H9 (cell line): ENCODE results near the gene TSPYL2. TPM values are rescaled to one million over a fixed set of nuclear protein-coding genes. Genes with fewer than 3 reads are reported as not detected.

ENCODE experiments used
- DNase-seq: peaks from one replicate; pipeline ENCODE4 v3.0.0-alpha.2; 2017
- H2AFZ ChIP-seq: one replicate; pipeline ENCODE4 v1.6.1; 2013; ENCODE audit warnings: mild to moderate bottlenecking, low read length, control low read depth, moderate library complexity
- H2AK5ac ChIP-seq: 2 replicates; pipeline ENCODE4 v1.6.1; 2013; ENCODE audit warnings: low read length, control low read depth, mixed read lengths; ENCODE audit not compliant: insufficient read length
- H2BK120ac ChIP-seq: one replicate; pipeline ENCODE4 v1.6.1; 2013; ENCODE audit warnings: low read depth, mild to moderate bottlenecking, low read length, control low read depth, inconsistent platforms; ENCODE audit not compliant: poor library complexity, severe bottlenecking
- H2BK12ac ChIP-seq: 2 replicates; pipeline ENCODE4 v1.6.1; 2013; ENCODE audit warnings: low read length, control low read depth, mixed read lengths, low read depth; ENCODE audit not compliant: insufficient read length
- H2BK15ac ChIP-seq: 2 replicates; pipeline ENCODE4 v1.6.1; 2013; ENCODE audit warnings: low read depth, low read length, control low read depth
- H2BK20ac ChIP-seq: one replicate; pipeline ENCODE4 v1.6.1; 2013; ENCODE audit warnings: low read depth, mild to moderate bottlenecking, low read length, control low read depth, inconsistent platforms; ENCODE audit not compliant: poor library complexity, severe bottlenecking
- H2BK5ac ChIP-seq: 2 replicates; pipeline ENCODE4 v1.6.1; 2013; ENCODE audit warnings: low read length, control low read depth, mixed read lengths; ENCODE audit not compliant: insufficient read length
- H3K14ac ChIP-seq: 2 replicates; pipeline ENCODE4 v1.6.1; 2013; ENCODE audit warnings: low read length, control low read depth; ENCODE audit not compliant: insufficient read depth
- H3K18ac ChIP-seq: 2 replicates; pipeline ENCODE4 v1.6.1; 2013; ENCODE audit warnings: low read depth, mild to moderate bottlenecking, mixed read lengths, low read length, control low read depth; ENCODE audit not compliant: insufficient read length
- H3K23ac ChIP-seq: 2 replicates; pipeline ENCODE4 v1.6.1; 2013; ENCODE audit warnings: low read length, control low read depth, mixed read lengths, low read depth; ENCODE audit not compliant: insufficient read length
- H3K23me2 ChIP-seq: 2 replicates; pipeline ENCODE4 v1.6.1; 2013; ENCODE audit warnings: low read depth, mild to moderate bottlenecking, mixed read lengths, low read length, control low read depth; ENCODE audit not compliant: insufficient read length, poor library complexity, severe bottlenecking
- H3K27ac ChIP-seq: 2 replicates; pipeline ENCODE4 v1.5.1; 2013; ENCODE audit warnings: low read length, control low read depth, mixed read lengths, low read depth; ENCODE audit not compliant: insufficient read length
- H3K27me3 ChIP-seq: 2 replicates; pipeline ENCODE4 v1.6.1; 2013; ENCODE audit warnings: low read length, control low read depth, inconsistent platforms; ENCODE audit not compliant: insufficient read depth
- H3K4ac ChIP-seq: 2 replicates; pipeline ENCODE4 v1.6.1; 2013; ENCODE audit warnings: low read depth, mild to moderate bottlenecking, control low read depth, inconsistent platforms, low read length, moderate library complexity
- H3K4me1 ChIP-seq: 2 replicates; pipeline ENCODE4 v1.6.1; 2013; ENCODE audit warnings: low read length, control low read depth, inconsistent platforms; ENCODE audit not compliant: insufficient read depth
- H3K4me2 ChIP-seq: 2 replicates; pipeline ENCODE4 v1.6.1; 2013; ENCODE audit warnings: low read length, control low read depth, mixed read lengths; ENCODE audit not compliant: insufficient read length, insufficient read depth
- H3K56ac ChIP-seq: 2 replicates; pipeline ENCODE4 v1.6.1; 2013; ENCODE audit warnings: low read depth, mild to moderate bottlenecking, mixed read lengths, low read length, control low read depth; ENCODE audit not compliant: insufficient read length
- H3K79me1 ChIP-seq: 2 replicates; pipeline ENCODE4 v1.6.1; 2013; ENCODE audit warnings: low read depth, mild to moderate bottlenecking, moderate library complexity, low read length, control low read depth, inconsistent platforms; ENCODE audit not compliant: insufficient read depth, poor library complexity, severe bottlenecking
- H3K79me2 ChIP-seq: 2 replicates; pipeline ENCODE4 v1.6.1; 2013; ENCODE audit warnings: low read length, control low read depth, inconsistent platforms; ENCODE audit not compliant: insufficient read depth
- H3K9ac ChIP-seq: 2 replicates; pipeline ENCODE4 v1.6.1; 2013; ENCODE audit warnings: low read length, control low read depth, mixed read lengths; ENCODE audit not compliant: insufficient read length; ENCODE audit errors: extremely low read depth
- H3K9me3 ChIP-seq: one replicate; pipeline ENCODE4 v1.6.1; 2013; ENCODE audit warnings: low read depth, low read length, inconsistent platforms; ENCODE audit not compliant: control insufficient read depth
- H3T11ph ChIP-seq: one replicate; pipeline ENCODE4 v1.6.1; 2013; ENCODE audit warnings: mild to moderate bottlenecking, low read length, control low read depth, inconsistent platforms
- H4K20me1 ChIP-seq: one replicate; pipeline ENCODE4 v1.6.1; 2013; ENCODE audit not compliant: control insufficient read depth, insufficient read length, insufficient read depth
- H4K5ac ChIP-seq: 2 replicates; pipeline ENCODE4 v1.6.1; 2013; ENCODE audit warnings: low read depth, mild to moderate bottlenecking, mixed read lengths, low read length, control low read depth; ENCODE audit not compliant: insufficient read length
- H4K8ac ChIP-seq: replicated peaks from 2 replicates; pipeline ENCODE4 v1.6.1; 2013; ENCODE audit warnings: low read length, control low read depth, mixed read lengths, low read depth; ENCODE audit not compliant: insufficient read length
- H4K91ac ChIP-seq: 2 replicates; pipeline ENCODE4 v1.6.1; 2013; ENCODE audit warnings: low read depth, mild to moderate bottlenecking, moderate library complexity, mixed read lengths, low read length, control low read depth; ENCODE audit not compliant: insufficient read length
- H3K27ac Mint-ChIP-seq, 3 experiments: 2 replicates in 2 of 3; 3 replicates in 1 of 3; pipeline ENCODE4 v1.8.0; 2020 to 2021; ENCODE audit warnings: mixed read lengths in 3 of 3, mild to moderate bottlenecking in 1 of 3, moderate library complexity in 1 of 3
- H3K27me3 Mint-ChIP-seq: 2 replicates; pipeline ENCODE4 v1.8.0; 2021; ENCODE audit warnings: low read depth, mild to moderate bottlenecking, moderate library complexity, mixed read lengths
- H3K36me3 Mint-ChIP-seq, 3 experiments: 2 replicates in 2 of 3; 3 replicates in 1 of 3; pipeline ENCODE4 v1.8.0; 2020 to 2021; ENCODE audit warnings: low read depth in 3 of 3, mixed read lengths in 3 of 3; ENCODE audit not compliant: insufficient read depth in 1 of 3
- H3K4me1 Mint-ChIP-seq, 2 experiments: 2 replicates each; pipeline ENCODE4 v1.8.0; 2020; ENCODE audit warnings: mixed read lengths in 2 of 2
- H3K4me3 Mint-ChIP-seq, 2 experiments: 2 replicates in 1 of 2; 3 replicates in 1 of 2; pipeline ENCODE4 v1.8.0; 2020 to 2021; ENCODE audit warnings: mild to moderate bottlenecking in 2 of 2, mixed read lengths in 2 of 2, moderate library complexity in 1 of 2
- H3K9me3 Mint-ChIP-seq, 2 experiments: 2 replicates in 1 of 2; 3 replicates in 1 of 2; pipeline ENCODE4 v1.8.0; 2020; ENCODE audit warnings: mild to moderate bottlenecking in 2 of 2, mixed read lengths in 2 of 2, moderate library complexity in 1 of 2
- CTCF ChIP-seq: fragments of 200-600 bp; sonication (generic); conservative IDR thresholded peaks from 3 replicates; pipeline ENCODE4 v1.8.0; 2021; ENCODE audit warnings: antibody characterized with exemption, mild to moderate bottlenecking
- WGBS: extraction: QIAGEN DNeasy Blood & Tissue Kit; methylation state at CpG from one replicate; pipeline ENCODE4 v1.1.7; 2013; ENCODE audit warnings: missing lambda C conversion rate, low lambda C conversion rate, mixed read lengths; ENCODE audit not compliant: insufficient read length; ENCODE audit errors: extremely low coverage; 5-methylcytosine and 5-hydroxymethylcytosine counted together
- total RNA-seq: library from RNA; stranded (reverse); gene quantifications from 2 replicates; pipeline ENCODE4 v1.2.1, GENCODE V29; 2021

The TSPYL2 gene
- total RNA-seq, 1 experiment from 2014 or later: 24.6 TPM

GRCh38 chrX:53089925-53090324, 7.8 kb downstream of the TSPYL2 start:
- Histone ChIP-seq H2AFZ (no peak overlapping the region), H3K4me2 (no peak overlapping the region), H4K91ac (no peak overlapping the region), H2BK12ac (no peak overlapping the region), H3K79me2 (no peaks in the 10 kb centered on the region), H4K5ac (no peak overlapping the region), H4K8ac (no peak overlapping the region), H2BK15ac (no peak overlapping the region), H3K27ac (no peak overlapping the region), H3T11ph (no peak overlapping the region), H3K4ac (no peak overlapping the region), H3K14ac (no peak overlapping the region), H2BK20ac (no peak overlapping the region), H4K20me1 (no peaks in the 10 kb centered on the region), H3K27me3 (no peaks in the 10 kb centered on the region), H3K9ac (no peak overlapping the region), H3K9me3 (peaks cover 28% of the 10 kb centered on the region), H2BK120ac (no peak overlapping the region), H3K23ac (no peak overlapping the region), H2AK5ac (no peak overlapping the region), H3K79me1 (no peaks in the 10 kb centered on the region), H3K56ac (no peak overlapping the region), H3K18ac (no peak overlapping the region), H2BK5ac (no peak overlapping the region), H3K4me1 (no peaks in the 10 kb centered on the region), H3K23me2 (peaks cover 8% of the 10 kb centered on the region)
- Mint-ChIP-seq H3K27me3 (no peaks in the 10 kb centered on the region; the same call in 1 of the 2 replicates), H3K9me3 (peaks cover 67 to 80% of the 10 kb centered on the region in 2 experiments), H3K36me3 (peaks cover 20 to 34% (median 23%) of the 10 kb centered on the region in 3 experiments), H3K27ac (no peak overlapping the region), H3K4me3 (no peak overlapping the region), H3K4me1 (peaks cover 4 to 13% of the 10 kb centered on the region in 2 experiments; a peak in 3 of 4 replicates)
- no peak for DNase-seq
- no peak for TF ChIP-seq CTCF
- WGBS: no CpG with 5 or more reads among the region's 2 CpGs
